HepG2 (cell line): ENCODE data around the gene DNAH8. TPM values are rescaled to one million over a fixed set of nuclear protein-coding genes. Genes with fewer than 3 reads are reported as not detected.

ENCODE experiments used
- ATAC-seq: fragments of 200-7000 bp; cut with Tn5 transposase; 3 replicates; pipeline ENCODE4 v1.9.1; 2020; ENCODE audit warnings: mild to moderate bottlenecking, moderate library complexity
- BruUV-seq: library from RNA; stranded (reverse); fragments of 400-500 nt; replicated peaks from 2 replicates; lab custom pipeline; 2021; lab: Mats Ljungman, UMichigan
- CTCF ChIA-PET: fragments of 300-600 bp; formaldehyde crosslinking; extraction: SDS; loops from one replicate; lab custom pipeline; 2021; ENCODE audit warnings: low total read pairs, inconsistent platforms, low intra/inter-chr PET ratio; lab: Yijun Ruan, JAX
- POLR2A ChIA-PET: fragments of 350-600 bp; sonication (Branson Sonifier 250); formaldehyde crosslinking; loops from one replicate; lab custom pipeline; 2020; ENCODE audit warnings: antibody characterized with exemption, inconsistent platforms; lab: Yijun Ruan, JAX
- DNase-seq: peaks from one replicate; pipeline ENCODE4 v3.0.0-alpha.2; 2015; ENCODE audit warnings: low spot score
- FAIRE-seq: peaks from 3 replicates; lab custom pipeline; 2011; peaks lifted over from hg19 to GRCh38; lab: Jason Lieb, UNC
- H2AFZ ChIP-seq: one replicate; pipeline ENCODE4 v1.6.1; 2011; ENCODE audit warnings: low read length, inconsistent platforms
- H3K27ac ChIP-seq: fragments of 300-600 bp; 3 replicates; pipeline ENCODE4 v1.8.0; 2011; ENCODE audit warnings: mixed run types, mild to moderate bottlenecking, mixed read lengths, low read length, inconsistent platforms; ENCODE audit not compliant: insufficient read depth; ENCODE audit errors: extremely low read length
- H3K27me3 ChIP-seq, 2 experiments: fragments of 200-600 bp in 1 of 2; 2 replicates in 1 of 2; 3 replicates in 1 of 2; pipeline versions ENCODE4 v1.6.0 to v1.8.0; 2011; ENCODE audit warnings: low read length in 2 of 2, mild to moderate bottlenecking in 2 of 2, moderate library complexity in 2 of 2, inconsistent platforms in 1 of 2; ENCODE audit not compliant: insufficient read depth in 2 of 2, control insufficient read depth in 1 of 2
- H3K36me3 ChIP-seq, 2 experiments: fragments of 200-600 bp in 1 of 2; replicated peaks in 1 of 2; 2 replicates in 1 of 2; 3 replicates in 1 of 2; pipeline versions ENCODE4 v1.5.1 to v1.8.0; 2011; ENCODE audit warnings: low read length in 2 of 2, inconsistent platforms in 1 of 2; ENCODE audit not compliant: insufficient read depth in 2 of 2, control insufficient read depth in 1 of 2
- H3K4me1 ChIP-seq: 2 replicates; pipeline ENCODE4 v1.5.1; 2012; ENCODE audit warnings: low read length, inconsistent platforms; ENCODE audit not compliant: insufficient read depth
- H3K4me2 ChIP-seq: 2 replicates; pipeline ENCODE4 v1.6.0; 2011; ENCODE audit warnings: low read depth, low read length, inconsistent platforms
- H3K4me3 ChIP-seq, 3 experiments: fragments of 200-600 bp in 1 of 3; sonication (generic), shearing (Covaris generic) in 1 of 3; replicated peaks in 1 of 3; 2 replicates each; pipeline ENCODE4 v1.5.1; 2011 to 2016; ENCODE audit warnings: low read length in 3 of 3, inconsistent platforms in 2 of 3, low read depth in 2 of 3, mild to moderate bottlenecking in 2 of 3, control low read depth in 1 of 3, mixed read lengths in 1 of 3; ENCODE audit not compliant: insufficient read depth in 1 of 3
- H3K79me2 ChIP-seq: one replicate; pipeline ENCODE4 v1.6.1; 2011; ENCODE audit warnings: low read length, inconsistent platforms; ENCODE audit not compliant: insufficient read depth
- H3K9ac ChIP-seq: 2 replicates; pipeline ENCODE4 v1.6.0; 2011; ENCODE audit warnings: mild to moderate bottlenecking, low read depth, low read length, inconsistent platforms; ENCODE audit not compliant: insufficient read depth
- H3K9me3 ChIP-seq: 2 replicates; pipeline ENCODE4 v1.5.1; 2012; ENCODE audit warnings: mild to moderate bottlenecking, low read length
- H4K20me1 ChIP-seq: 2 replicates; pipeline ENCODE4 v1.6.0; 2011; ENCODE audit warnings: inconsistent platforms, mild to moderate bottlenecking, low read length, moderate library complexity; ENCODE audit not compliant: insufficient read depth
- ATF1 ChIP-seq: IDR thresholded peaks from 2 replicates; pipeline ENCODE4 v1.6.1; 2016; ENCODE audit warnings: mild to moderate bottlenecking, control low read depth
- ESRRA ChIP-seq: sonication (generic); formaldehyde crosslinking; IDR thresholded peaks from 2 replicates; pipeline ENCODE4 v1.5.1; 2020; ENCODE audit warnings: mild to moderate bottlenecking, low read depth, missing genetic modification reagents
- MED13 ChIP-seq: sonication (generic); formaldehyde crosslinking; IDR thresholded peaks from 2 replicates; pipeline ENCODE4 v1.5.0; 2020; ENCODE audit warnings: missing genetic modification reagents
- PRPF4 ChIP-seq: fragments of 200-400 bp; formaldehyde crosslinking; IDR thresholded peaks from 2 replicates; pipeline ENCODE4 v1.6.1; 2016; ENCODE audit warnings: low read length, low read depth; ENCODE audit not compliant: poor library complexity, severe bottlenecking
- REST ChIP-seq, 2 experiments: IDR thresholded peaks; 2 replicates each; pipeline ENCODE4 v1.6.1; 2011 to 2012; ENCODE audit warnings: low read length in 2 of 2, borderline replicate concordance in 1 of 2, low read depth in 1 of 2, mild to moderate bottlenecking in 1 of 2, moderate library complexity in 1 of 2
- SP1 ChIP-seq, 2 experiments: fragments of 450-650 bp in 1 of 2; sonication (generic) in 1 of 2; formaldehyde crosslinking in 1 of 2; IDR thresholded peaks; 2 replicates each; pipeline versions ENCODE4 v1.4.0 to v1.6.1; 2016 to 2020; ENCODE audit warnings: missing genetic modification reagents in 1 of 2
- TAF1 ChIP-seq: sonication (generic); formaldehyde crosslinking; IDR thresholded peaks from 2 replicates; pipeline ENCODE4 v1.4.0; 2020; ENCODE audit warnings: missing genetic modification reagents
- ZBTB33 ChIP-seq: sonication (generic); formaldehyde crosslinking; IDR thresholded peaks from 2 replicates; pipeline ENCODE4 v1.4.0; 2020; ENCODE audit warnings: missing genetic modification reagents
- WGBS: methylation state at CpG from one replicate; pipeline ENCODE4 v1.1.6; 2017; ENCODE audit warnings: low lambda C conversion rate; 5-methylcytosine and 5-hydroxymethylcytosine counted together
- in situ Hi-C: cut with HindIII; loops from 2 replicates; pipeline ENCODE4 v1.10.0; 2017; ENCODE audit warnings: low pct_unique_long_range_greater_than_20kb; ENCODE audit not compliant: extremely low pct_ligation_motif_present
- intact Hi-C: fragments of 100-400 bp; cut with micrococcal nuclease; formaldehyde crosslinking; loops from one replicate; pipeline ENCODE4 v1.10.0; 2022; ENCODE audit not compliant: unreplicated experiment
- polyA plus RNA-seq, 8 experiments: library from polyadenylated mRNA; depleted of rRNA in 3 of 8; stranded (reverse) in 7 of 8; unstranded in 1 of 8; fragments of >200 nt; fragmentation: Illumina TruSeq in 4 of 8; extraction: Trizol in 4 of 8; gene quantifications; 2 replicates each; pipeline versions ENCODE4 v1.2.1 to v1.2.3, GENCODE V29; 2011 to 2016; ENCODE audit warnings: low read depth in 4 of 8, missing spikeins in 1 of 8, mixed read lengths in 1 of 8; ENCODE audit not compliant: insufficient read depth in 1 of 8
- total RNA-seq, 5 experiments: library from RNA; depleted of rRNA; stranded (reverse); fragments of >200 nt; fragmentation: Illumina TruSeq; extraction: Trizol; gene quantifications; 2 replicates each; pipeline ENCODE4 v1.2.3, GENCODE V29; 2016; ENCODE audit warnings: low read depth in 1 of 5
- TF ChIP-seq, protein P1 (sequence below): sonication (generic); formaldehyde crosslinking; IDR thresholded peaks from 2 replicates; pipeline ENCODE4 v1.9.0; 2022; ENCODE audit warnings: low read depth, missing genetic modification reagents
- TF ChIP-seq, protein P2 (sequence below): sonication (generic); formaldehyde crosslinking; IDR thresholded peaks from 2 replicates; pipeline ENCODE4 v1.4.0; 2020; ENCODE audit warnings: missing genetic modification reagents, borderline replicate concordance

The DNAH8 gene
- total and polyA plus RNA-seq, 2 of the 13 experiments (the other 11 are each of a cell fraction or from before 2014, with no cell fraction given), result not detected

DNA sequence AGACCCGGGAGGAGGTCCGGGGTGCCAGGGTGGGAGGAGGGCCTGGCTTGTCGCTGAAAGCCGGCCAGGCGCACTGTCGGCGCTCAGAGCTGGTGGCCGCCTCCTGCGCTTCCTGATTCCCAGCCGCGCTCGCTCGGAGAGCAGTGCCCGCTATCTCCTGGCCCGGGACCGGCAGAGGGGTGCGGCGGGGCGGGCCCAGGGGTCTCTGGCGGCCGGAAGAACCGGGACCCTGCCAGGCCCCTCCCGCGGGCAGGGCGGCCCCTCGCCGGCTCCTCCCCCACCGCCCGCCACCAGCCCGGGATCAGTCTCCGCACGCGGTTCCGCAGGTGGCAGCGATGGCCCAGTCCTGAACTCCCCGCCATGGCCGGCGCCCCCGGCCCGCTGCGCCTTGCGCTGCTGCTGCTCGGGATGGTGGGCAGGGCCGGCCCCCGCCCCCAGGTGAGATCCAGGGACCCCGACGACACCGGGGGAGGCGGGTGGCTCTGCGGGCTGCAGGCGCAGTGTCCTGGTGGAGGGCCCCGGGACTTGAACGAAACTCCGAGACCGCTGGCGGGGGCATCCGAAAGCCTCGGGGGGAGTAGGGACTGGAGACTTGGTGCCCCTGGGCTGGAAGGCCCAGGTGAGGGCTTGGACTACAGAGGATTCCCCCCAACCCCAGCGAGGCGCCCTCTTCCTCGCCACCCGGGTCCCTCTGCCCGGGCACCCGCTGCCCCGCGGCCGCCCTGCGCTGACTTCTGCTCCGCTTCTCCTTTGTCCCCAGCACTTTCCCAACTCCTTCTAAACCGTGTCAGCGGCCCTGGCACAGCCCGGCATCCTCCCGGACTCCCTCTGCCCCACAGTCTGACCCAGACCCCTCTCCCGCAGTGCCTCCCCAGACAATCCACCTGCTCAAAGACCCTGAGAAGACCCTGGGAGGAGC, 333.6 kb downstream of the DNAH8 start, which contains the start of gene GLP1R:
GLP1R (plus strand) TSS at position 301 of the 919 bp plus-strand sequence; CDS start at position 361, 60 bp downstream.
- peaks cover 6 to 53% of the 10 kb centered on the region in 2 experiments for H3K27me3 ChIP-seq
- no peak within 1 kb of the TSS for H3K4me2 ChIP-seq
- H2AFZ ChIP-seq, result no peak within 1 kb of the TSS
- POLR2A ChIA-PET, result no interaction called here
- H4K20me1 ChIP-seq, result no peaks in the 10 kb centered on the region
- intact Hi-C loops, result no loop called here
- WGBS, result 25% methylated on average over 40 of the region's 74 CpGs
- ATAC-seq, result peak; percentile 45
- H3K4me1 ChIP-seq, result no peaks in the 10 kb centered on the region
- DNase-seq, result no peak
- H3K27ac ChIP-seq, result no peak within 1 kb of the TSS
- no peak for FAIRE-seq
- H3K9ac ChIP-seq, result no peak within 1 kb of the TSS
- peak within 1 kb of the TSS in 1 of 3 experiments; percentile 3; a peak in 1 of 6 replicates for H3K4me3 ChIP-seq
- H3K79me2 ChIP-seq, result no peaks in the 10 kb centered on the region
- CTCF ChIA-PET, result no interaction called here
- no peaks in the 10 kb centered on the region for H3K36me3 ChIP-seq
- in situ Hi-C loops, result no loop called here
- H3K9me3 ChIP-seq, result no peaks in the 10 kb centered on the region
- no TSS peak for BruUV-seq
- TF ChIP-seq, protein P1, sequence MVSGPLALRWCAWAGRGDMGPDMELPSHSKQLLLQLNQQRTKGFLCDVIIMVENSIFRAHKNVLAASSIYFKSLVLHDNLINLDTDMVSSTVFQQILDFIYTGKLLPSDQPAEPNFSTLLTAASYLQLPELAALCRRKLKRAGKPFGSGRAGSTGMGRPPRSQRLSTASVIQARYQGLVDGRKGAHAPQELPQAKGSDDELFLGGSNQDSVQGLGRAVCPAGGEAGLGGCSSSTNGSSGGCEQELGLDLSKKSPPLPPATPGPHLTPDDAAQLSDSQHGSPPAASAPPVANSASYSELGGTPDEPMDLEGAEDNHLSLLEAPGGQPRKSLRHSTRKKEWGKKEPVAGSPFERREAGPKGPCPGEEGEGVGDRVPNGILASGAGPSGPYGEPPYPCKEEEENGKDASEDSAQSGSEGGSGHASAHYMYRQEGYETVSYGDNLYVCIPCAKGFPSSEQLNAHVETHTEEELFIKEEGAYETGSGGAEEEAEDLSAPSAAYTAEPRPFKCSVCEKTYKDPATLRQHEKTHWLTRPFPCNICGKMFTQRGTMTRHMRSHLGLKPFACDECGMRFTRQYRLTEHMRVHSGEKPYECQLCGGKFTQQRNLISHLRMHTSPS (CRISPR knock-in tag), result no peak
- TF ChIP-seq ZBTB33 (CRISPR knock-in tag) (no peak), ATF1 (no peak), REST (IDR thresholded peaks at IDR 0.05; ENCODE audit: borderline replicate concordance in 1 of 2, low read depth in 1 of 2, low read length in 2 of 2) (no peak), TAF1 (no peak), PRPF4 (no peak), ESRRA (CRISPR knock-in tag) (no peak), SP1 (IDR thresholded peaks at IDR 0.05) (no peak), SP1 (CRISPR knock-in tag; IDR thresholded peaks at IDR 0.05) (no peak), MED13 (CRISPR knock-in tag) (no peak)
- TF ChIP-seq, protein P2, sequence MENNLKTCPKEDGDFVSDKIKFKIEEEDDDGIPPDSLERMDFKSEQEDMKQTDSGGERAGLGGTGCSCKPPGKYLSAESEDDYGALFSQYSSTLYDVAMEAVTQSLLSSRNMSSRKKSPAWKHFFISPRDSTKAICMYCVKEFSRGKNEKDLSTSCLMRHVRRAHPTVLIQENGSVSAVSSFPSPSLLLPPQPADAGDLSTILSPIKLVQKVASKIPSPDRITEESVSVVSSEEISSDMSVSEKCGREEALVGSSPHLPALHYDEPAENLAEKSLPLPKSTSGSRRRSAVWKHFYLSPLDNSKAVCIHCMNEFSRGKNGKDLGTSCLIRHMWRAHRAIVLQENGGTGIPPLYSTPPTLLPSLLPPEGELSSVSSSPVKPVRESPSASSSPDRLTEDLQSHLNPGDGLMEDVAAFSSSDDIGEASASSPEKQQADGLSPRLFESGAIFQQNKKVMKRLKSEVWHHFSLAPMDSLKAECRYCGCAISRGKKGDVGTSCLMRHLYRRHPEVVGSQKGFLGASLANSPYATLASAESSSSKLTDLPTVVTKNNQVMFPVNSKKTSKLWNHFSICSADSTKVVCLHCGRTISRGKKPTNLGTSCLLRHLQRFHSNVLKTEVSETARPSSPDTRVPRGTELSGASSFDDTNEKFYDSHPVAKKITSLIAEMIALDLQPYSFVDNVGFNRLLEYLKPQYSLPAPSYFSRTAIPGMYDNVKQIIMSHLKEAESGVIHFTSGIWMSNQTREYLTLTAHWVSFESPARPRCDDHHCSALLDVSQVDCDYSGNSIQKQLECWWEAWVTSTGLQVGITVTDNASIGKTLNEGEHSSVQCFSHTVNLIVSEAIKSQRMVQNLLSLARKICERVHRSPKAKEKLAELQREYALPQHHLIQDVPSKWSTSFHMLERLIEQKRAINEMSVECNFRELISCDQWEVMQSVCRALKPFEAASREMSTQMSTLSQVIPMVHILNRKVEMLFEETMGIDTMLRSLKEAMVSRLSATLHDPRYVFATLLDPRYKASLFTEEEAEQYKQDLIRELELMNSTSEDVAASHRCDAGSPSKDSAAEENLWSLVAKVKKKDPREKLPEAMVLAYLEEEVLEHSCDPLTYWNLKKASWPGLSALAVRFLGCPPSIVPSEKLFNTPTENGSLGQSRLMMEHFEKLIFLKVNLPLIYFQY, result no peak
